Purkinje cell (primary cell): ENCODE data around the gene CREB3. TPM values are rescaled to one million over a fixed set of nuclear protein-coding genes. Genes with fewer than 3 reads are reported as not detected.

Experiments used
- polyA plus RNA-seq: library from polyadenylated mRNA; unstranded; fragments of >200 nt; fragmentation: Nextera tagmentation; gene quantifications from 2 replicates; pipeline ENCODE4 v1.2.1, GENCODE V29; 2014

CREB3 gene
- 14.3 and 17.7 TPM in 2 replicates for polyA plus RNA-seq

GRCh38 chr9:35732185-35732799 is at the start of gene CREB3, which contains the start of gene TLN1:
Gene CREB3 (plus strand): TSS chr9:35732666. CDS start chr9:35732773, 107 bp downstream.
Gene TLN1 (minus strand): TSS chr9:35732195. CDS start chr9:35725694, 6,501 bp downstream.

GRCh38 chr9:35689542-35690293 is 42.7 kb upstream of the CREB3 start, which contains the start of gene TPM2:
Gene TPM2 (minus strand): TSS chr9:35689925. CDS start chr9:35689817, 108 bp downstream.

GRCh38 chr9:35748858-35749514 is 16.5 kb downstream of the CREB3 start, which contains the start of the genes GBA2 and RGP1:
Gene GBA2 (minus strand): TSS chr9:35749228. CDS start chr9:35748704, 524 bp downstream.
Gene RGP1 (plus strand): TSS chr9:35749287. CDS start chr9:35749756, 469 bp downstream.

GRCh38 chr9:35754264-35754663 is 21.8 kb downstream of the CREB3 start, which contains the start of gene MSMP:
Gene MSMP (minus strand): TSS chr9:35754276. CDS start chr9:35754129, 147 bp downstream.

Other genes starting within 250 kb of the CREB3 start
- 2.2 and 3.3 TPM in 2 replicates for gene RUSC2, start 242.6 kb upstream of the CREB3 start, polyA plus RNA-seq
- 2.9 and 3.3 TPM in 2 replicates for gene TESK1, start 127.4 kb upstream of the CREB3 start, polyA plus RNA-seq
- gene CD72, start 114.3 kb upstream of the CREB3 start, polyA plus RNA-seq = not detected in 2 replicates
- gene SIT1, start 81.7 kb upstream of the CREB3 start, polyA plus RNA-seq = not detected in 2 replicates
- not detected in 2 replicates for gene RMRP, start 74.6 kb upstream of the CREB3 start, polyA plus RNA-seq
- 6.2 and 18.5 TPM in 2 replicates for gene CCDC107, start 74.4 kb upstream of the CREB3 start, polyA plus RNA-seq
- 0.21 TPM in 1 of 2 replicates, not detected in the other for gene ARHGEF39, start 67.5 kb upstream of the CREB3 start, polyA plus RNA-seq
- not detected in 2 replicates for gene CA9, start 58.7 kb upstream of the CREB3 start, polyA plus RNA-seq
- 11.3 and 17.9 TPM in 2 replicates for gene TPM2, start 42.7 kb upstream of the CREB3 start, polyA plus RNA-seq
- gene TLN1, start 471 bp upstream of the CREB3 start, polyA plus RNA-seq = 0.22 and 1.1 TPM in 2 replicates
- 41.6 and 47.0 TPM in 2 replicates for gene GBA2, start 16.6 kb downstream of the CREB3 start, polyA plus RNA-seq
- 0.98 and 2.6 TPM in 2 replicates for gene RGP1, start 16.6 kb downstream of the CREB3 start, polyA plus RNA-seq
- 5.6 TPM in 1 of 2 replicates, not detected in the other for gene MSMP, start 21.6 kb downstream of the CREB3 start, polyA plus RNA-seq
- 13.5 and 29.0 TPM in 2 replicates for gene NPR2, start 58.9 kb downstream of the CREB3 start, polyA plus RNA-seq
- 1.3 and 6.8 TPM in 2 replicates for gene SPAG8, start 79.6 kb downstream of the CREB3 start, polyA plus RNA-seq
- 14.5 and 34.4 TPM in 2 replicates for gene HINT2, start 82.4 kb downstream of the CREB3 start, polyA plus RNA-seq
- gene FAM221B, start 96.1 kb downstream of the CREB3 start, polyA plus RNA-seq = not detected in 2 replicates
- 7.1 and 9.0 TPM in 2 replicates for gene TMEM8B, start 96.6 kb downstream of the CREB3 start, polyA plus RNA-seq
- gene OR13J1, start 137.7 kb downstream of the CREB3 start, polyA plus RNA-seq = not detected in 2 replicates
- not detected in 2 replicates for gene HRCT1, start 173.5 kb downstream of the CREB3 start, polyA plus RNA-seq
- gene SPAAR, start 176.8 kb downstream of the CREB3 start, polyA plus RNA-seq = 0.42 and 0.52 TPM in 2 replicates
- not detected in 2 replicates for gene OR2S2, start 225.5 kb downstream of the CREB3 start, polyA plus RNA-seq